Tibial nerve (tissue), 3 donors: ENCODE data around the gene FDXACB1.

Source experiments
- POLR2A ChIP-seq, 2 donors: fragments of 450-650 bp; IDR thresholded peaks; one replicate each; pipeline ENCODE4 v1.6.1; 2017; ENCODE audit warnings: antibody characterized with exemption in 2 of 2, mild to moderate bottlenecking in 2 of 2, moderate library complexity in 2 of 2
- TF ChIP-seq, protein P1 (sequence below), 5 experiments: fragments of 200-600 bp in 3 of 5; fragments of 450-650 bp in 2 of 5; sonication (generic) in 3 of 5; IDR thresholded peaks; one replicate each; pipeline ENCODE4 v1.5.1; 2016 to 2019; ENCODE audit warnings: antibody characterized with exemption in 5 of 5, mild to moderate bottlenecking in 3 of 5, moderate library complexity in 2 of 5

- TF ChIP-seq, protein P1, sequence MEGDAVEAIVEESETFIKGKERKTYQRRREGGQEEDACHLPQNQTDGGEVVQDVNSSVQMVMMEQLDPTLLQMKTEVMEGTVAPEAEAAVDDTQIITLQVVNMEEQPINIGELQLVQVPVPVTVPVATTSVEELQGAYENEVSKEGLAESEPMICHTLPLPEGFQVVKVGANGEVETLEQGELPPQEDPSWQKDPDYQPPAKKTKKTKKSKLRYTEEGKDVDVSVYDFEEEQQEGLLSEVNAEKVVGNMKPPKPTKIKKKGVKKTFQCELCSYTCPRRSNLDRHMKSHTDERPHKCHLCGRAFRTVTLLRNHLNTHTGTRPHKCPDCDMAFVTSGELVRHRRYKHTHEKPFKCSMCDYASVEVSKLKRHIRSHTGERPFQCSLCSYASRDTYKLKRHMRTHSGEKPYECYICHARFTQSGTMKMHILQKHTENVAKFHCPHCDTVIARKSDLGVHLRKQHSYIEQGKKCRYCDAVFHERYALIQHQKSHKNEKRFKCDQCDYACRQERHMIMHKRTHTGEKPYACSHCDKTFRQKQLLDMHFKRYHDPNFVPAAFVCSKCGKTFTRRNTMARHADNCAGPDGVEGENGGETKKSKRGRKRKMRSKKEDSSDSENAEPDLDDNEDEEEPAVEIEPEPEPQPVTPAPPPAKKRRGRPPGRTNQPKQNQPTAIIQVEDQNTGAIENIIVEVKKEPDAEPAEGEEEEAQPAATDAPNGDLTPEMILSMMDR (IDR thresholded peaks at IDR 0.05), result no peak
- TF ChIP-seq POLR2A (IDR thresholded peaks at IDR 0.05), result no peak
Measured at GRCh38 chr11:111870522-111870885, 8.5 kb downstream of the FDXACB1 start.
